GM21737 (cell line): Measurements from ENCODE around the gene THSD4.
"Not testable (repeated sequence)": the region's sequence is repeated elsewhere in the genome, so short reads cannot be mapped to it uniquely, and the experiment has no call there.

Source experiments
- ATAC-seq: cut with Tn5 transposase; IDR thresholded peaks from one replicate; pipeline ENCODE4 v1.9.1; 2021; ENCODE audit warnings: mild to moderate bottlenecking, moderate library complexity; ENCODE audit not compliant: unreplicated experiment

THSD4 gene

GRCh38 chr15:71366522-71366921 lies 251.3 kb downstream of the THSD4 start:
- no peak for ATAC-seq

DNA sequence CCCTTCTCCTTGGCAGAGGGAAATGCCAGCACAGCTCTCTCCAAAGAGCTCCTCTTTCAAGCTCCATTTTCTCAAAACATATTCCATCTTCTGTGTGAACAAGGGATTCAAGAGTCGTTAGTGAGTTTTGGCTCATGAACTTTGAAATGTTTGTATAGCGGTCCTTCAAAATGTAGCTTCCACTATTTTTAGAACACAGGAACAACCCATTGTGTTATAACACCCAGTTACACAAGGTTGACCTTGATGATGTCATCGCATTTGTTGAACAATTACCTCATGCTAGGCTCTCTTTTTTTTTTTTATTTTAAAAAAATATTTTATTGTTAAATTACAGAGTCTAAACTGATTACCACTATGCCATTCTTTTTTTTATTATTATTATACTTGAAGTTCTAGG lies 251.7 kb downstream of the THSD4 start:
- no peak for ATAC-seq

DNA sequence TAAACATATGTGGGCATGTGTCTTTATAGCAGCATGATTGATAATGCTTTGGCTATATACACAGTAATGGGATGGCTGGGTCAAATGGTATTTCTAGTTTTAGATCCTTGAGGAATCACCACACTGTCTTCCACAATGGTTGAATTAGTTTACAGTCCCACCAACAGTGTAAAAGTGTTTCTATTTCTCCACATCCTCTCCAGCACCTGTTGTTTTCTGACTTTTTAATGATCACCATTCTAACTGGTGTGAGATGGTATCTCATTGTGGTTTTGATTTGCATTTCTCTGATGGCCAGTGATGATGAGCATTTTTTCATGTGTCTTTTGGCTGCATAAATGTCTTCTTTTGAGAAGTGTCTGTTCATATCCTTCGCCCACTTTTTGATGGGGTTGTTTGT lies 252.5 kb downstream of the THSD4 start:
- ATAC-seq, result not testable (repeated sequence)

DNA sequence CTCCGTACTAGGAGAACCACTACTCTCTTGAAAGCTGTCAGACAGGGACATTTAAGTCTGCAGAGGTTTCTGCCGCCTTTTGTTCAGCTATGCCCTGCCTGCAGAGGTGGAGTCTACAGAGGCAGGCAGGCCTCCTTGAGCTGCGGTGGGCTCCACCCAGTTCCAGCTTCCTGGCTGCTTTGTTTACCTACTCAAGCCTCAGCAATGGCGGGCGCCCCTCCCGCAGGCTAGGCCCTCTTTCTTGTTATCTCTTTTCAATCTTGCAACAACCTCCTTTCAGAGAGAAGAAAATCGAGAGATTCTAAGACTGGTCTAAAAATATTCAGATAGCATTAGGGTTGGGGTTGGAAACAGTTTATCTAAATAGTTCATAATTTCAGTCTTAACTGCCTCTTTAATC lies 257.5 kb downstream of the THSD4 start:
- not testable (repeated sequence) for ATAC-seq

DNA sequence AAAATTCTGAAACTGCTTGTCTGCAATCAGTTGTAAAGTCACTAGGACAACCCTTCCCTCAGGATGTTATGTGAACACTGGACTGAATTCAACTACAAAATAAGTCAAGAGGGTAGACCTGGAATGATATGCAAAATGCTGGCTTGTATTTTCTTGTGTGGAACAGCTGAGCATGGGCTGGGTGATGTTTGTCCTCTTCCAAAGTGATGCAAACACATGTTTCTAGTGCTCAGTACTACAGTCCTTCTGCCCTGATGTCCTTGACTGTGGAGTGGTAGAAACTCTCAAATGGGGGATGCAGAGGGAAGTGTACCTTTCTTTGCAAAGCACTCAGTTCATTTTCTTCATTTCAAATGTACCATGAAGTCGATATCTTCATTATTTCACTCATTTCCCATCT lies 258.6 kb downstream of the THSD4 start:
- ATAC-seq, result no peak

GRCh38 chr15:71374607-71375352 lies 259.5 kb downstream of the THSD4 start:
- no peak for ATAC-seq

GRCh38 chr15:71375934-71376333 lies 260.7 kb downstream of the THSD4 start:
- no peak for ATAC-seq

DNA sequence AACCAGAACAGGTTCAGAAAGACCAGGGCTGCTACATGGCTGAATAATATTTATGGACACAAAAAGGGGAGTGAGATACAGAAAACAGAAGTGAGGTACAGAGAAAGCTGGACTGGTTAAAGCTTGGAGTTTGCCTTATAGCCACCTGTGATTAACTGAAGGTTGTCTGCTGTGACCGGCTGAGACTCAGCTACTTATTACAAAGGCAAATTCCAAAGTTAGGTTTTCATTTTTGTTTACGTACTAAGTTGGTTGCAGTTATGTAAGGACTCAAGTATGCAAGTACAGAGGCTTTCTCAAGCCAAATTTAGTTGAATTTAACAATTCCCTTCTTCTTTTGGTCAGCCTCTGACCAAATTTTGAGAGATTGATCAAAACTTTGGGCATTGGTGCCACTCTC lies 264.6 kb downstream of the THSD4 start:
- ATAC-seq, result no peak

- ATAC-seq, result no peak
Observed at GRCh38 chr15:71380345-71380744, 265.1 kb downstream of the THSD4 start.

DNA sequence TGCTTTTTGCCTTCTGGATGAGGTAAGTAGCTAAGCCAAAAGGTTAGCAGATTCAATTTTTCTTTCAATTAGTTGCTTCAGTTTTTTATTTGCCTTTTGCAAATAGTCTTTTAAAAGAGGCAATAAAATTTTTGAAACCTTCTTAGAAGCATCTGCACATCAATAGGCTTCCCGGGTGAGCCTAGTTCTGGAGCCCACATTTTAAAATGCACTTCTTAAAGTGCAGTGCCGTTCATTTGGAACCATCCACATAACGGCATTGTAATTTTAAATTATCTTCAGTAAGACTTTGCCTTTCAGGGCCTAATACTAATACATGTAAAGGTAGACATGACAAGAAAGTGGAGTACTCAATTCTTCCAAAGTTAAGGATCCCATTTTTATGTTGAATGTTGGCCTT lies 269.2 kb downstream of the THSD4 start:
- no peak for ATAC-seq

DNA sequence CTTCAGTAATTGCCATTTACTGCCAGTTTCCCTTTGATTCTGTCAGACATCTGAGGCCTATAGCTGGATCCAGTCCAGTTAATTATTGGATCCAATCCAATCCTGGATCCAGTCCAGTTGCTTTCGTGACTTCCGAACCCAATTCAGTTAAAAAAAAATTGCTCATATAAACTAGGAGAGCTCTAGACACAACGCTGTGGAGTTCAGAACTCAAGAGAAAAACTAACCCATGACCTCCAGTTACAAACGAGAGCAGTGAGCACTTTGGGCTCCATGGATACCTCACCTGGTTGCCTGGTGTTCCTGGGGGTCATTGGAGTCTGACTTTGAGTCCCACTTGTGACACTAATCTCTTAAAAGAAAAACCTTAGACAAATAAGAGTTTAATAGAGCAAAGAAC lies 269.8 kb downstream of the THSD4 start:
- no peak for ATAC-seq

DNA sequence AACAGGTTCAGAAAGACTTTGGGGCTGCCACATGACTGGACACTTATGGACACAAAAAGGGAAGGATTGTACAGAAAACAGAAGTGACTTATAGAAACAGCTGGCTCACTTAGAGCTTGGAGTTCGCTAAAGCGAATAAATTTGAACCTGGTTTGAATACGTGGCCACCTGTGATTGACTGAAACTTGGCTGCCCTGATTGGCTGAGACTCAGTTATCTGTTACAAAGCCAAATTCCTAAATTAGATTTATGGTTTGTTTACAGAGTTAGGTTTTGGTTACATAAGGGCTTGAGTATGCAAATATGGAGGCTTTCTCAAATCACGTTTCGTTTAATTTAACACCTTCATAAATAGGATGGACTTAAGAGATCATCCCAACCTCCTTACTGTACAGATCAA lies 270.2 kb downstream of the THSD4 start:
- no peak for ATAC-seq

DNA sequence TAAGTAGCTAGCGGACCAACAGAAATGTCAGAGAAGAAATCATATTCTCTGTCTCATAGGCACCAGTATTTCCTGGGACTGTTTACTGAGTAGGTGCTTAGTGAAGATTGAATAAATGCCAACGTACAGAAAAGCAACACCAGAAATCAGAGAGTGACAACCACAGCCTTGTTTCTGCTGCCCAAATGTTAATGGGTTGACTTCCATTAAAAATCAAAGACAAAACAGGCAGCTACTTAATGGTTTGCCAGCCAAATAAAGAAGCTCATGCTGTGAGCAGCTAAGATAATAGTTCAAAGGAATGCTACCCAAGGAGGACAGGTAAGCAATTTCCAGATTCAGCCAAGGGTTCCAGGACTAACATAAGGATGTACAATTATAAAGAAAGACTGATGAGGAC lies 270.7 kb downstream of the THSD4 start:
- no peak for ATAC-seq

GRCh38 chr15:71386448-71387236 lies 271.4 kb downstream of the THSD4 start:
- no peak for ATAC-seq

GRCh38 chr15:71387810-71388209 lies 272.5 kb downstream of the THSD4 start:
- no peak for ATAC-seq

DNA sequence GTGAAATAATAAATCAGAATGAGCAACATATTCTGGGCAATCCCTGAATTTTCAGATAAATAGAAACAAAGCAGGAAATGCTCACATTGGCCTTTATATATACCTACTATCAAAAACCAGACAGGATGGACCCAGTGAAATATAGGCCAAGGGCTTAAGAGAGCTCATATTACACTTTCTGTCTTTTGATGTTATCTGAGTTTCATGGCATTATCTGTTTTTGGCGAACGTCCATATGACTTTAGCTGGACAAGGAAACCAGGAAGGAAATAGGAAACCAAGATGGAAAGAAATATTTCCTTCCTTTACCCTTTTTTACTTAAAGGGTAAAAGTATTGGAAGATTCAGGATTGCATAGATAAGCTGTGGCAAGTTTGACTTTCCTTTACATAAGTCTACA lies 274.8 kb downstream of the THSD4 start:
- no peak for ATAC-seq

DNA sequence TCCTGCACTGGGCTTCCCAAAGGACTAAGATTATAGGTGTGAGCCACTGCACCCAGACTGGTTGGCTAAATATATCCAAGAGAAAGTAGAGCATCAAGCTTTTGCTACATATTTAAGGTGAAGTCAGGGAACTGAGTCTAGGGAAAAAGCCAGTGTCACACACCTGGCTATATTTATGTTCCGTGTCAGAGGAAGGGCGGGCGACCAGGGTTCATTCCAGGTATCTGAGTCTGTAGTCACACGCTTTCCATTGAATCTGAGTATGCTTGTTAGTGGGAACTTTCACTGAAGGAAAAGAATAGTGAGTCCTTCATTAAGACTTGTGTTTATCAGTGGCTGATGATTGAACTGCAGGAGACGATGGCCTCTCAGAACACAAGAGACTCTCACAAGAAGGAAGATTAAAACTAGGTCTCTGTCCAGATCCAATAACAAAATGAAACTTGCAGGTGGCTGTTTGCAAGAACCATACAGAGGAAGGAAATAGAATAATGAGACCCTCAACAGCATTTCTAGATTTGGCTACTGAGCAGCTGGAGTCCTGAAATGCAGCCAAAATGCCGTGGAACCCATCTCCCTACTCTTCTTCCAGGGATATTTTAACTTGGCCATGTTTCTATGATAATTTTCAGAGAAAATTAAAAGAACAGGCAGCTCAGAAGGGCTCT lies 276.3 kb downstream of the THSD4 start:
- no peak for ATAC-seq

DNA sequence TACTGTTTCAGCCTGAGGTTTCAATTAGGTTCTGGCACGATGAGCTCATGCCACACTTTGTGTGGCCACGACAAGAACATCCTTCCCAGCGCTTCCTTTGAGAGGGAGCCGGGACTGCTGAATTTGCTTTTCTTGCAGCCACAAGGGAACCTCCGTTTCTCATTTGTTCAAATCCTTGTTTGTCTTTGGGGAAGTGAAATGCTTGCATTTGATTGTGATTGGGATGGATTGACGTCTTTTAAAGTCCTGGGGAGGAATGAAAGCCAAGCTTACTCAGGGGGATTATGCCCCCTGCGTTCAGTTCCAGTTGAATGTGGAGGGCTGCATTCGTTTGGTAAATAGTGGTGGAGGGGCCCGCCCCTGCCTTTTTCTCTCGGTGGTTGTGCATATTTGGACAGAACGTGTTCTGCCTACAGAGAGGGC lies 277.6 kb downstream of the THSD4 start:
- no peak for ATAC-seq

DNA sequence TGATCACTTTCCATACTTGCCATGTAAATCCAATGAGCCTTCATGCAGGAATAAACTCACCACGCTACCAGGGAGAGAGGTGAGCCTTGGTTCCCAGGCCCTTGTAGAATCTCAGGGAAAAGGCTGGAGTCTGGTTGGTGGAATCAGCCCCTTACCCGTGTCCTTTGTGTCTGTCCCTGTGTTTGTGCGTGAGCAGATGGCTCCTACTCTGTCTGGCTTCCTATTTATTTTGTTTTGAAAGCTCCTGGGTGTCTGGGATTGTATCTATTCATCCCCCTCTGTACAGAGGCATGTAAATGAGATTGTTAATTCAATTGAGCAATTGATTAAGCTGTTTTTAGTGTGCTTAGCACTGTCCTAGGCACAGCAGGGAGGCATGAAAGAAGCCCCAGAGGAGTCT lies 278.1 kb downstream of the THSD4 start:
- ATAC-seq, result no peak

DNA sequence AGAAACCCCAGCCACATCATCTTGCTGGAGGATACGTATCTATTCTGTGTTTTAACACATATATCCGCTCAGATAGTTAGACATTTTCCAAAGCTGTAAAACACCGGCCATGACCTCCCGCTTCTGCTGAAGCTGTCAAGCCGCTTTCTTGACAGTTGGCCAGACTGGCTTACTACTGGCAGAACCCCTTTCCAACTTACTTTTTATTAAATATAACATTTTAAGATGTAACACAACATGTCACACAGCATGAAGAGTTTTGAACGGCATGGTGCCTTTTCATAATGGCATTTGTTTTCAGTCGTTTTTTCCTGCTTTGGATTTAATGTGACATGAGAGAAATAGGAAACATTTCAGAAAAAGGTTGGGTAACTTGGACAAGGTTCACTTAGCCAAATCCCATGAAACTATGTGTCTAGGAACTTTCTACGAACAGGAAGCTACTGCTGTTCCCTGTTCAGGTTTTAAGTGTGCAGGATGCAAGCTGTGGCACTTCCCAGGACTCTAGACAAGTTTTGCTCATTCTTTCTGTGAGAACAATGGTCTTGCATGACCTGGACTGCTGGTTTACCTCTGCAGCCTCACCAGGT lies 281.4 kb downstream of the THSD4 start:
- ATAC-seq, result no peak

- ATAC-seq, result no peak
Observed at GRCh38 chr15:71397377-71397776, 282.1 kb downstream of the THSD4 start.
